Activated effector memory CD4-positive, alpha-beta T cell treated with anti-CD3 and anti-CD28 coated beads, Interleukin-2, amount 50 U/mL, for 16 hours (primary cell): Measurements from ENCODE around the gene DAP3.
A peak's percentile ranks its signal among the peaks of the same experiment; 100 is the strongest.
"Not testable (repeated sequence)": the region's sequence is repeated elsewhere in the genome, so short reads cannot be mapped to it uniquely, and the experiment has no call there.

ENCODE experiments used
- DNase-seq: peaks from one replicate; pipeline ENCODE4 v3.0.0-alpha.2; 2020

Gene DAP3

GRCh38 chr1:155719703-155720102 is 30.8 kb downstream of the DAP3 start:
- DNase-seq: no peak

GRCh38 chr1:155725142-155725541 is 36.3 kb downstream of the DAP3 start:
- DNase-seq: no peak

GRCh38 chr1:155729031-155729898 is 40.4 kb downstream of the DAP3 start:
- no peak for DNase-seq

GRCh38 chr1:155740995-155741394 is 52.1 kb downstream of the DAP3 start:
- DNase-seq: no peak

- no peak for DNase-seq
Measured at GRCh38 chr1:155741908-155742307, 53.0 kb downstream of the DAP3 start.

GRCh38 chr1:155744711-155745283 is 55.9 kb downstream of the DAP3 start:
- no peak for DNase-seq

- peak; percentile 98 for DNase-seq
Measured at GRCh38 chr1:155745284-155746228, 56.7 kb downstream of the DAP3 start.

GRCh38 chr1:155747586-155747985 is 58.7 kb downstream of the DAP3 start:
- not testable (repeated sequence) for DNase-seq

- DNase-seq: not testable (repeated sequence)
Measured at GRCh38 chr1:155748141-155748540, 59.2 kb downstream of the DAP3 start.

GRCh38 chr1:155759017-155759416 is 70.1 kb downstream of the DAP3 start:
- not testable (repeated sequence) for DNase-seq

- DNase-seq: no peak
Measured at GRCh38 chr1:155759966-155760630, 71.2 kb downstream of the DAP3 start.

- DNase-seq: no peak
Measured at GRCh38 chr1:155760751-155761475, 72.0 kb downstream of the DAP3 start.

- no peak for DNase-seq
Measured at GRCh38 chr1:155761736-155762405, 73.0 kb downstream of the DAP3 start.

- not testable (repeated sequence) for DNase-seq
Measured at GRCh38 chr1:155763090-155763815, 74.4 kb downstream of the DAP3 start.

- not testable (repeated sequence) for DNase-seq
Measured at GRCh38 chr1:155763989-155764388, 75.1 kb downstream of the DAP3 start.

- not testable (repeated sequence) for DNase-seq
Measured at GRCh38 chr1:155767399-155767989, 78.6 kb downstream of the DAP3 start.

- DNase-seq: no peak
Measured at GRCh38 chr1:155769257-155769656, 80.4 kb downstream of the DAP3 start.

- DNase-seq: no peak
Measured at GRCh38 chr1:155773221-155773620, 84.3 kb downstream of the DAP3 start.

GRCh38 chr1:155776414-155776813 is 87.5 kb downstream of the DAP3 start:
- no peak for DNase-seq

GRCh38 chr1:155777582-155777981 is 88.7 kb downstream of the DAP3 start:
- no peak for DNase-seq
